HG03354 (cell line): Measurements from ENCODE around the gene PEPD.
"Not testable (repeated sequence)": the region's sequence is repeated elsewhere in the genome, so short reads cannot be mapped to it uniquely, and the experiment has no call there.

Experiments used
- ATAC-seq: cut with Tn5 transposase; IDR thresholded peaks from one replicate; pipeline ENCODE4 v1.9.1; 2021; ENCODE audit warnings: mild to moderate bottlenecking; ENCODE audit not compliant: unreplicated experiment, poor library complexity, severe bottlenecking

The PEPD gene

DNA sequence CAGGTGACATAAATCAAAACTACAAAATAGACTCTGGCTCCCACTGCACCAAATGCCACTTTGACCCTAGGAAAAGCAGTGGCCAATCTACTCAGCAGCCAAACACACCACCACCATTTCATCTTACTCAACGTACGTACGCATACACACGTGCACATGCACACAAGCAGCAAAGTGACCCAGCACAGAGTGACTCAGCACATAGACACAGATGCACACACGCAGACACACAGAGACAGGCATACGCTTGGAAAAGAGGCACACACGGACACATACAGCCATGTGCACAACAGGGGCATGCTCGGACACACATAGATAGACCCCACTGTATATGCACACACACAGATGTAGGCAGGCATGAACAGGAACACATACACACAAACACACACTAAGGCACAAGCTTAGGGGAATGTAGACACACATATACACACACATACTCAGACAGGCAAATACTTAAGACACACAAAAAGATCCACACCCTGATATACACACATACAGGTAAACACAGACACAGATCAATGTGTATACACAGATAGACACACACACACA is 37.3 kb downstream of the PEPD start:
- no peak for ATAC-seq

DNA sequence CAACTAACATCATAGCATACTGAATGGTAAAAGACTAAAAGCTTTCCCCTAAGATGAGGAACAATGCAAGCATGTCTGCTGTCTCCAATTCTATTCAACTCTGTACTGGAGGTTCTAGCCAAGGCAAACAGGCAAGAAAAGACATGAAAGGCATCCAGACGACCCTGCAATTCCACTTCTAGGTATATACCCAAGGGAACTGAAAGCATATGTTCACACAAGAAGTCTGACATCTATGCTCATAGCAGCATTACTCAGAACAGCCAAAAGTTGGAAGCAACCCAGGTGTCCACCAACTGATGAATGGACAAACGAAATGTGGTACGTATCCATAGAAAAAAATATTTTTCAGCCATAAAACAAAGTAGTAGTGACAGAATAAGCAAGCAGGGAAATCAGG is 39.1 kb downstream of the PEPD start:
- ATAC-seq, result no peak

DNA sequence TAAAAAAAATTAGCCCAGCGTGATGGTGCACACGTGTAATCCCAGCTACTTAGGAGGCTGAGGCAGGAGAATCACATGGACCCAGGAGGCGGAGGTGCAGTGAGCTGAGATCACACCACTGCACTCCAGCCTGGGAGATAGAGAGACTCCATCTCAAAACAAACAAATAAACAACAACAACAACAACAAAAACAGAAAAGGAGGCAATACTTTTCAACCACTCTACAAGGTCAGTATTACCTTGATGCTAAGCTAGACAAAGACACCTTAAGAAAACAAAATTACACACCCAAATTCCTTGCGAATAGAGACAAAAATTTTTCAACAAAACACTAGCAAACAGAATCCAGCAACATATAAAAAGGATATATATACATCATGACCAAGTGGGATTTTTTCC is 39.7 kb downstream of the PEPD start:
- ATAC-seq, result no peak

DNA sequence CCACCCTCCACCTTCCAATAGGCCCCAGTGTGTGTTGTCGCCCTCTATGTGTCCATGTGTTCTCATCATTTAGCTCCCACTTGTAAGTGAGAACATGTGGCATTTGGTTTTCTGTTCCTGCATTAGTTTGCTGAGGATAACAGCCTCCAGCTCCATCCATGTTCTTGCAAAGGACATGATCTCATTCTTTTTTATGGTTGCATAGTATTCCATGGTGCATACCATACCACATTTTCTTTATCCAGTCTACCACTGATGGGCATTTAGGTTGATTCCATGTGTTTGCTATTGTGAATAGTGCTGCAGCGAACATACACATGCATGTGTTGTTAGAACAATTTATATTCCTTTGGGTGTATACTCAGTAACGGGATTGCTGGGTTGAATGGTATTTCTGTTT is 42.0 kb downstream of the PEPD start:
- ATAC-seq, result not testable (repeated sequence)

DNA sequence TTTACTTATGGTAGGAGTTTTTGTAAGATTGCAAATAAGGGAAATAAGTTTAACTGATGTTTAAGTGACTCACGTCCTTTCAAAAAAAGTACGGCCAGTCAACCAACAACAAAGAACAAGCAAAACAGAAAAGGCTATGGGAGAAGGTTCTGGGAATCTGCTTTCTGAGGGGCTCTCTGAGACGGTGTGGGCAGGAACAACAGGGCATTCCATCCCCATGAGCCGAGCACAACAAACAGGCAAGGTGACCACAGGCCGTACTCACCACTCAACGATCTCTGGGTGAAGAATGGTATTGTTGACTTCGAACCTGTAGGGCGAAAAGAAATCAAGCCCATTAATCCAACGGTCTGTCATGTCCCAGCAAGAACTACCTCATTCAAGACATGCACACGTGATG is 43.8 kb downstream of the PEPD start:
- no peak for ATAC-seq

DNA sequence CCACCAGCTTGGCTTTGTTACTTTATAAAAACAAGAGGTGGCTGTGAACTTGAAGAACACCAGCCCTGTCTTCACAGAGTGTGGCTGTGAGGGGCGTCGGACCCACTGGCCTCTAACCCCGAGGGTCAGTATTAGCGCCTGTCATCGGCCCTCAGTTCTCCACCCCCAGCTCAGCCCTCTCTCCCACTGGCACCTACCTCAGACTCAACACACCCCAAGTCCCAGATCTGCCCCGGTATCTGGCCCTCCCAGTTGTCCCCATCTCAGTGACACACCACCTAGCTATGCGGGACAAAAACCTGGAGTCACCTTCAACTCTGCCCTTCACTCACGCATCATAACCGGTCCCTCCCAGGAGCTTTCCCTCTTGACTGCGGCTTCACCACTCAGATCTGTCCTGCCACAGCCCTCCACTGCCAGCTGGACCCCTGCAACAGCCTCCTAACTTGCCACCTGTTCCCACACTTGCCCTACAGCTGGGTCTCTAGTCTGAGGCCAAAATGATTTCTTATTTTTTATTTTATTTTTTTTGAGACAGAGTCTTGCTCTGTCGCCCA is 45.4 kb downstream of the PEPD start:
- no peak for ATAC-seq

DNA sequence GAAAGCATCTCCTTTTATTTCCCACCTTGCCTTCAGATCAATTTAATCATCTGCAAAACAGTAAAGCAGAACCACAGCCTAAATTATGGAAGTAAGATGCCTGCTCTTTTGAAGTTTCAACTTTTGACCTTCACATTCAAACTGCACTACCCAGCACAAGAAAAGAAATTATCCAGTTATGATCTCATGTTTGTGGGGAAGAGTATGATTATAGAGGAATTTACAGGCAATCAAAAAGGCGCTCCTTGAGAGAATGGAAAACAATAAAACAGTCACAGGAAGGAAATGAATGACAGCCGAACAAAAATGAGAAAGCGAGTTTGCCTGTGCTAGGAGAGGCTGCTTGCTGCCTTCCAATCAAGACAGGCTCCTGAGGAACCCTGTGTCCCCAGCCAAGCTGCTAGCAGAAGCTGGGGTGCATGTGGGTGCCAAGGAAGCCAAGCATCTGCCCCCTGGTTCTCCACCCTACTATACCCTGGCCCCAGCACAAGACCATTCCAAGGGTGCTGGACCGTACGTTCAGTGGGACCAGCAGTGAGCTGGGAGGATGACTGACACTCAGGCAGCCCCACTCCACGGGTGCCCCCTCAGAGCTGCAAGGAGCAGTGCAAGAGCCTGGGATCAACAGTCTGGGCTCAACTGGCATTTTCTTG is 47.8 kb downstream of the PEPD start:
- ATAC-seq, result no peak

DNA sequence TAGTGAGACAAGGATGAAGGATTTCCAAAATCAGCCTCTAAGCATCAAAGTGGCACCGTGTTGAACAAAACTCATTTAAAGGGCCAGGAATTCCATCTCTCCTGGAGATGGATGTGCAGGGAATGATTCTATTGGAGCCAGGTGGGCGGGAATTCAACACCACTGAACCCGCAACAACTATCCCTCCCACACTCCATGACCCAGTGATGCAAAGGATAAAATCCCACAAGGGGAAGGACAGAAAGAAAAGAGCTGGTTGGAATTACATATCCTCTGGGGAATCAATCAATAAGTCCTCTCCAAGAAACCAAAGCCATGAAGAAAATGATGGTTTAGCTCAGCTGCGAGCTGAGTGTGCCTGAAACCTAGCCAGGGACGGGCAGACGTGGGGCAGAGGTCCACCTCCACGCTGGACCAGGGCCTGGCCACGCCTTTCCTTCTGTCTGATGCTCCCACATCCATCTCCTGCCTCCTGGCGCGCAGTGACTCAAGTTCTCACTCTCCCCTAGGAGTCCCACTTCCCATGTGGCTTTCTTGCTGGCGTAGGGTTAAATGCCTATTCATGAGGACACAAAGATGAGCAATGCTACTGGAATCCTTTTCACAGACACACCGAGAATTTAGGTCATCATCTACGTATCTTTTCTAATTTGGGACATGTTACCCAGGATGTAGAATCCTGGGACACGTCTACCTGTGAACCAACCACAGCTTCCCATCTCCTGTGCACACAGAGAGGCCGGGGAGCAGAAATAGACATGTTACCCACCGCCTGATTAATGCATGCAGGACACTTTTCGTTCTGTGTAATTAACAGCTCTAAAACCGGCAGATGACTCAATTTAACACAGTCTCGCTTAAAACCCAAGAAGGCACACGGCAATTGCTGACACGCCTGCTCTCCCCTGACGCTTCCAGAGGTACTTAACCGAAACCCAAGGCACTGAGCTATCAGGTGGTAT is 48.6 kb downstream of the PEPD start:
- ATAC-seq, result no peak

DNA sequence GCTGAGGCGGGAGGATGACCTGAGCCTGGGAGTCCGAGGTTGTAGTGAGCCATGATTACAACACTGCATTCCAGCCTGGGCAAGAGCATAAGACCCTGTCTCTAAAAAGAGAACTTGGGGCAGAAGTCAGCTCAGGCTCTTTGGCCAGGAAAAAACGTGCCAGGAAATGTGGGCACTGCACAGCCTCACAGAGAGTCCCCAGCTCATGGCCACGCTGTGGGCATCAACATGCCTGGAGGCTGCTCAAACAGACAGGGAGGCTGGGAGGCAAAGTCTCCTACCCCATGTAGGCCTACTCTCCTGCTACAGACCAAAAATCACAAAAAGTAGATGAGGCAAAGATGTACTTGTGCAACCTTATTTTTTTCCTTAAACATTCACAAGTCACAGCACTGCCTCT is 49.4 kb downstream of the PEPD start:
- no peak for ATAC-seq

DNA sequence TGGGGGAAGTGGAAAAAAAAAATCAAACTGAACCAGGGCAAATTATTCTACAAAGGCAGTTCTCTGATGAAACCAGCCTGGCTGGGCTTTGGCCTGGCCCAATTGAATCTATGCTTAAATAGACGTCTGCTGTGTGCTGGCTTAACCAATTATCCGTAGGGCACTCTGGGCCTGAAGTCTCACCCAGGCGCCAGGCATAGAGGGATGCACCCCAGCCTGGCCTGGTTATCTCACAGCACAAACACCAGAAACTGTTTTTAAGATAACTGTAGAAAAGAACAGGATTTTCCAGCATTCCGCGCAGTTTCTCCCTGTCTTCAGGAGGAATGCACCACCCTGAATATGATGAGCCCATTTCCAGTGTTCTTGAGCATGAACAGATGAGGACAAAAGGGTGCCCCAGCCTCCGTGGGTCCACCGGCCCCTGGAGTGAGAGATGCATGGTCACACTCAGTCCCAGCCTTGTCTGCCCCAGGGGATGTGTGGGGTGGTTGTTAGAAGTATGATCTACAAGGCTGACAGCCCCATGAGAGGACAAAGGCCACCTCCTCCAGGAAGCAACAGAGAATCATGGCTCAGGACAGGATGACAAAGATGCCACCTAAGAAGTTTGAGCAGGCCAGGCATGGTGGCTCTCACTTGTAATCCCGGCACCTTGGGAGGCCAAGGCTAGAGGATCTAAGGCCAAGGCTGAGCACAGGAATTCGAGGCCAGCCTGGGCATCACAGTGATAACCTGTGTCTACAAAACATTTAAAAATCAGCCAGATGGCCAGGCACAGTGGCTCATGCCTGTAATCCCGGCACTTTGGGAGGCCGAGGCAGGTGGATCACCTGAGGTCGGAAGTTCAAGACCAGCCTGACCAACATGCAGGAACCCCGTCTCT is 50.2 kb downstream of the PEPD start:
- no peak for ATAC-seq

DNA sequence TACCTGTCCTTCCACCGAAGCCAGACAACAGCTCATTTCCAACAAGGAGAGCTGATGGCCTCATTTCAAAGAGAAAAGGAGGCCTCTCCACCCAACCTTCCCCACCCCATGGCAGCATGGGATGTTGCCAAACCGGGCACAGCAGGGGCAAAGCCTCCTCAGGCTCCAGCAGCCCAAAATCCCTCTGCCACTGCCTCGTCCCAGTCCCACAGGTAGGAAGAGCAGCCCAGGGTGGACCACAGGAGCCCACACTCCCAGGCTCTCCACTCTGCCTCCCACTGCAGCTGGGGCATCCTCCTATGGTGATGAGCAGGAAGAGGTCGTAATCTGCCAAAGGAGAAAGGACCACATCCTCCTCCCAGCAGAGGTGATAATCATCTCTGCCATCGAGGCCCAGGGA is 50.9 kb downstream of the PEPD start:
- ATAC-seq, result no peak

DNA sequence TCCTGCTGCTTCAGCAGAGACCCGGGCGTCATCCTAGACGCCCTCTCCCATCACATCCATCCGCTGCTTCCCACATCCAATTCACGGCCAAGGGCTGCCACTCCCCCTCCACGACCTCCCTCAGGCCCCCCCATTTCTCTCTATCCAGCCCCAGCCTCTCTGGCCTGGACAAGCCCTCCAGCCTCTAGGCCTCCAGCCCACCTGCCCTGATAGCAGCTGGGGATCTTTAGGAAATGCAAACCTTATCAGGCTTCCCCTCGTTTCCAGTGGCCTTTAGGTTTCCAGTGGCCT is 51.6 kb downstream of the PEPD start:
- no peak for ATAC-seq

DNA sequence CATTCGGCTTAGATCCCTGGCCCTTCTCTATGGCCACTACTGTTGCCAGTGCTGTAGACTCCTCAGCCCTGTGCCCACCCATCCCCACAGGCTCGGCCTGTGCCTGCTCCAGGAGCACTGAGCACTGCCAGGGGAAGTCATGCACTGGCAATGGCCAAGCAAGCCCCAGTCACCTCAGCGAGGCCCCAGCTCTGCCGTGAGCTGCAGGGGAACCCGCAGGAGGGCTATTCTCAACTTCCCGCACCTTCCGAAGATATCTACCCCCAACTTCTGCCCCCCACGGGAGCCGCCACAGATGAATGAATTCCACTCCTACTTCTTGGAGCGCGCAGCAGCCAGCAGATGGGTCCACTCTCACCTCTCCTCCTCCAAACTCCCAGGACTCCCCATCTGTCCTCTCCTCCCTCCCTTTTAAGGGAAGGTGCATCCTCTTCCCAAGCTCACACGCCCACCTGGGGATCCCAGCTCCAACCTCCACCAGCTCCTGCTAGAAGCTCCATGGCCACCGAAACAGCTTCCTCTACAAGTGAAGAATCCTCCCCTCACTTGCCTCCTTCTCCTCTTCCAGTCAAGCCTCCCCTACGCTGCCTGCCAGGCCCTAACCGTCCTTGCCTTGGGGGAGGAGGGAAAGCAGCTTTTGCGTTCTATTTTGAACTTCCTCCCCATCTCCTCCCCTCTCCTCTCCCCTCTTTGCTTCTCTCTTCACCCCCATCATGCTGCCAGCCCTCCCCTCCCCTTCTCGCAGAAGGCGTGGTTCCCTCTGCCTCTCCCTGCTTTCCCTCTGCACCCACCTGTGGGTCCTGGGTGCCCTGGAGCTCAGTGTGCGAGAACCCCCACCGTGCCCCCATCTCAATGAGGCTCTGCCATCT is 52.2 kb downstream of the PEPD start:
- ATAC-seq, result no peak

DNA sequence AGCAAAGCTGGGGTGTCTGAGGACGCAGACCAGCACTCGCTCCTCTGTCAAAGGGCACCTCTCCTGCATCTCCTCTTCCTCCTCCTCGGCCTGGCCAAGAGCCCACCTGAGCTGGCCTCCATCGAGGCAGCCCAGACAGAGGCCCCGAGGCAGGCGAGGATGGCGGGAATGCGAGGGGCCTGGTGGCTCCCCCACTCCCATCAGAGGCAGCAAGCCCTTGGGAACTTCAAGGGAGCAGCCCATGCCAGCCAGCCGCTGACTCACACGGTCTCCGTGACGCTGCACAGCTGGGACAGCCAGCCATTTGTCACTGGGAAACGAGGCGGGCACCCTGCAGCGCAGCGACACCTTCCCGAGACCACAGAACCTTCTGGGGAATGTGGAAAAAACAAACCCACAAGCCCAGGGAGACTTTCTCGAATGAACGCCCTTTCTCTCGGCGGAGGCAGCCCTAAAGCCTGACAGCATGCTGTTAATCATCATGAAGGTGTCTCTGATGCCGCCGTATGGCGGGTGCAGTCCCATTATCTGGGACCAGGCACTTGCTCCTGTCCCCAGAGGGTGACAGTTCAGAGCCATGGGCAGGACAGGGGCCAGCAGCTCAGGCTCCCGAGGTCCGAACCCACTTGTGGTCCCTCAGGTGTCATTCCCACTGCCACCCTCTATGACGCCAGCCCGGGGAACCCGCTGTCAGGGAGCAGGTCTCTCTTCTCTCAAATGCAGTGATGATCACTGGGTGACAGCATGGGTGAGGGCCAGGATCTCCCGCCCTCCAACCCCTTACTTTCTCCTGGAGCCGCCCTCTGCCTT is 53.0 kb downstream of the PEPD start:
- ATAC-seq, result no peak

DNA sequence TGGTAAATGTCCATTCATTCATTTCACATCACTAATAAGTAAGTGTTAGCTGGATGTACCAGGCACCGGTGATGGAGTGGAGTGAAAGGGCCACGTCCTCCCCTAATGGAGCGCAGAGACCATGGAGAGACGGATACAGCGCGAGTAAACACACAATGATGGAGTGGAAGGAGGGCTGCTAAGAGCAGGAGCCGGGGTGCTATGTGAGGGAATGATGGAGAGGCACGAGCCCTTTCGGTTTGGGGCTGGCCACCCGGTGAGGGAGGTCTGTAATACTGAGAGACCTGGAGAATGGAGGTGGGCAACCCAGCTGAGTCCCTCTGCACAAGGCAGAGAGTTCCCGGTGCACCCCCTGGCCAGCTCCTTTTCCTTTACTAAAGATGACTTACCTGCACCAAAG is 53.7 kb downstream of the PEPD start:
- ATAC-seq, result no peak

DNA sequence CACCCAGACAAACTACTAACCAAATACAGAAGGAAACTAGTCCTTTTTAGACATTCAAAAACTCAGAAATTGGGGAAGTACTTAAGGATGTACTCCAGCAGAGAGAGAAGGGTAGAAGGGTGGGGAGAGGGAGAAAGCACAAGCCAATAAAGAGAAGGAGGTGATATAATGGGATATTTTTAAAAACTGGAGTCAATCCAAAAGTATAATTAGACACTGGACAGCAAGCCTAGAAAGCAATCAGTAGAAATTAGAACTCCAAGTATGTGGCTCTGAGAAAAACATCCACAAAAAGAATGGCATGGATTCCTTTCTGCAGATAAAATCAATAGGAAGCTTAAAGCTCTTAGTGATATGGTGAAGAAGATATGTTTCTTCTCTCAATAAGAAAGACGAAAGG is 55.8 kb downstream of the PEPD start:
- ATAC-seq, result no peak

DNA sequence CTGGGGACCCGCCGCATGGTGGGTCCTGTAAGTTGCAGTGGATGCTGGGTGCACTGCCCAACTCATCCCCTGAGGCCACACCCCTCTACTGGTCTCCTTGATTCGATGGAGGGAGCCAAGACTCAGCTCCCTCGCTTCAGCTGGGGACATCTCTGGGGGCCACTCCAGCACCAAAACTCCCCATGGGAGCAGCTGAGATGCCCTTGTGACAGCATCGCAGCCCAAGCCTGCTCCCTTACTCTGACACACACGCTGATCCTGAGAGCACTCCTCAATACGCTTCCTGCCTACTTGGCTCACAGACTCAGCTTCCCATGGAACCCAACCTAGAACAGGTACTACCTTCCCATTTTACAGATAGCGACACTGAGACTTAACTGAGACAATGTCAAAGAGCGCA is 56.2 kb downstream of the PEPD start:
- no peak for ATAC-seq

DNA sequence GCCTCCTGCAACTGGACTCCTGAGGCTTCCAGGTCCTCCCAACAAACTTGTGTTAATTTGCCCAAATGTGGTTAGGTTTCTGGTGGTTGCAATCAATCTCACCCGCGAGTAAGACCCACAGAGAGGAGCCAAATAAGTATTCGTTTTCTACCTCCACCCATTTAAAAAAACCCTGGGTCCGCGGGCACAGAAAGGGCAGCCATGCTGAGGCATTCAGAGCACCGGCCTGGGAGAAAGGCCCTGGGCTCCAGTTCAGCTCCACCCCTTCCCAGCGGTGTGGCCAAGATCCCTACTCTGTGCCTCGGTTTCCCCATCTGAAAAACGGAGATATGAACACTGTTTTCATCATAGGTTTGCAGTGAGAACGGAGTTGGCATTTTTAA is 56.9 kb downstream of the PEPD start:
- ATAC-seq, result no peak
